Measurements from ENCODE around the gene ADAM12. TPM values are rescaled to one million over a fixed set of nuclear protein-coding genes. Genes with fewer than 3 reads are reported as not detected.

ADAM12 gene
- polyA plus RNA-seq, 3 donors = 0.05 TPM; not detected in 2

DNA sequence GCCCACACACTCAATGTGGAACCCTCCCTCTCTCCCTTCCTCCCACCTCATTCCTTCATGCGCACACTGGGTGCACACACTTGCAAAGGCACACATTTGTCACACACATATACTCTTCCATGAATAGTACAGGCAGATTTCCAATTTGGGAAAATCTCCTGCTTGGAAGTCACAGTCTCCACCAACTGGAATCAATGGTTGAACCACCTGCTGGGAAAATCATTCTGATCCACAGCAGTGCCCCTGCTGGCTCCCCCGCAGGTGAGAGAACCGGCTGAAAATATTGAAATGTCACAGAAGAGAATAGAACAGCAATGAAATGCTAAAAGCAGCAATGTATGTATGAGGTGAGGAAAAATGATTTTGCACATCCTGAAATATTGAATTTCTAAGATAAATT, 232.7 kb downstream of the ADAM12 start:
- Histone ChIP-seq H3K36me3 (replicated peaks in 1 of 2; ENCODE audit: control insufficient read depth in 1 of 2, insufficient read depth in 2 of 2, low read length in 2 of 2) (no peaks in the 10 kb centered on the region), H3K9me3 (replicated peaks in 1 of 2; ENCODE audit: control insufficient read depth in 1 of 2, insufficient read depth in 1 of 2, low read length in 2 of 2) (no peaks in the 10 kb centered on the region), H3K4me3 (replicated peaks in 1 of 3; ENCODE audit: low read depth in 2 of 3, low read length in 3 of 3) (no peak overlapping the region), H3K27ac (ENCODE audit: low read depth in 1 of 2, low read length in 2 of 2) (no peak overlapping the region), H3K79me2 (ENCODE audit: insufficient read depth, low read length) (no peaks in the 10 kb centered on the region), H3K9ac (ENCODE audit: insufficient read depth, low read length, poor library complexity, severe bottlenecking) (no peak overlapping the region), H3K27me3 (ENCODE audit: control insufficient read depth in 2 of 2, insufficient read depth in 2 of 2, low read length in 2 of 2) (no peaks in the 10 kb centered on the region), H3K4me2 (replicated peaks; ENCODE audit: extremely low read depth, low read length, poor library complexity, severe bottlenecking) (no peak overlapping the region), H4K20me1 (ENCODE audit: insufficient read depth, low read length) (no peaks in the 10 kb centered on the region), H3K4me1 (ENCODE audit: control insufficient read depth in 1 of 2, insufficient read depth in 2 of 2, low read length in 2 of 2) (no peaks in the 10 kb centered on the region), H2AFZ (ENCODE audit: insufficient read depth, low read depth, low read length, poor library complexity, severe bottlenecking) (no peak overlapping the region)
- Mint-ChIP-seq H3K4me1 (peaks cover 1% of the 10 kb centered on the region), H3K9me3 (peaks cover 0 to 12% (median 3%) of the 10 kb centered on the region in 7 donors), H3K36me3 (no peaks in the 10 kb centered on the region), H3K27me3 (ENCODE audit: low read depth in 3 of 3) (peaks cover 0 to 7% (median 6%) of the 10 kb centered on the region in 3 donors), H3K4me3 (no peak overlapping the region), H3K27ac (no peak overlapping the region)
- intact Hi-C loops (cut with micrococcal nuclease) = no loop called here
- no peak for TF ChIP-seq CTCF (IDR thresholded peaks at IDR 0.05)
- no peak for DNase-seq
- WGBS (ENCODE audit: insufficient coverage) = 50% methylated on average over 2 of the region's 3 CpGs

DNA sequence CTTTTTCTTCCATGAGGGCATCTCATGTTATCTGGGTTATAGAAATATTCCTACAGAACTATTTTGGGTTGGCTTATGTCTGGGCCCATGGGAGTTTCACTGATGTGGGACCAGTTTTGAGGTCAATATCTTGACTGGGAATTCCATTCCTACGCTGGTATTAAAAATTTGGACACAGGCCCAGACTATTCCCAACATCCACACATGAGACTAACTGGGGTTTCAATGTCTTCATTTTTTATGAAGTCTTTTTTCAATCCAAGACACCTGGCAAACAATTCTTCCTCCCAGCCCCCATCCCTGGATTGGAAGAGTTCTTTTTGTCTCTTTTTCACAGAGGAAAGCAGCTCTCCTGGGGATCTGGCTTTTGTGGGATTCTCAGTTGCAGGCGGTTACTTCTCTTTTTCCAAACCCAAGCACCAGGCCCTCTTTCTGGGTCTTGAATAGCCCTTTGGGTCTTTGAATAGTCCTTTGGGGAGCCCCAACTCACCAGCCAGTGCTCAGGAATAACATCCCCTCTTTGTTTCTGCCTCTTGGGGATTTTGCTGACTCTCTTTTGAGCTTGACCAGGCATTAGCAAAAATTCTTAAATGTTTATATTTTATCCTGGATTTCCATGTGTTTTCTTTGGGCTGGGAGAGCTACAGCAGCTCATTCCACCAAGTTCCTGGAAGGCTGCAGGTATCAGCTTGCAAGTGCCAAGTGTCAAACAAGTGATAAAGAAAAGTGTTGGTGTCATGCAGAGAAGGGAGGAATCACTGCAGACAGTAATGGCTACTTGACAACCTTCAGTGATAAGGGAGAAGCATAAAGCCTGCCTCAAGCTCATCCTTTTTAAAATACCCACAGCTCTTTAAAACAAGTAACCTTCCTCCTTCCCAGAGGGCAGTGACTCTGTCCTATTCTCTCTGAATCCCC, 234.3 kb downstream of the ADAM12 start:
- Histone ChIP-seq H4K20me1 (ENCODE audit: insufficient read depth, low read length) (no peaks in the 10 kb centered on the region), H3K4me2 (replicated peaks; ENCODE audit: extremely low read depth, low read length, poor library complexity, severe bottlenecking) (no peak overlapping the region), H3K9ac (ENCODE audit: insufficient read depth, low read length, poor library complexity, severe bottlenecking) (no peak overlapping the region), H3K27me3 (ENCODE audit: control insufficient read depth in 2 of 2, insufficient read depth in 2 of 2, low read length in 2 of 2) (no peaks in the 10 kb centered on the region), H3K36me3 (replicated peaks in 1 of 2; ENCODE audit: control insufficient read depth in 1 of 2, insufficient read depth in 2 of 2, low read length in 2 of 2) (no peaks in the 10 kb centered on the region), H3K79me2 (ENCODE audit: insufficient read depth, low read length) (no peaks in the 10 kb centered on the region), H2AFZ (ENCODE audit: insufficient read depth, low read depth, low read length, poor library complexity, severe bottlenecking) (no peak overlapping the region), H3K4me1 (ENCODE audit: control insufficient read depth in 1 of 2, insufficient read depth in 2 of 2, low read length in 2 of 2) (no peaks in the 10 kb centered on the region), H3K27ac (ENCODE audit: low read depth in 1 of 2, low read length in 2 of 2) (no peak overlapping the region), H3K9me3 (replicated peaks in 1 of 2; ENCODE audit: control insufficient read depth in 1 of 2, insufficient read depth in 1 of 2, low read length in 2 of 2) (peaks cover 3% of the 10 kb centered on the region in 2 donors), H3K4me3 (replicated peaks in 1 of 3; ENCODE audit: low read depth in 2 of 3, low read length in 3 of 3) (no peak overlapping the region)
- no peak overlapping the region for H3K4me3 Mint-ChIP-seq
- TF ChIP-seq CTCF (IDR thresholded peaks at IDR 0.05) = no peak
- no peaks in the 10 kb centered on the region for H3K4me1 Mint-ChIP-seq
- WGBS (ENCODE audit: insufficient coverage) = no CpG with 5 or more reads among the region's 2 CpGs
- H3K9me3 Mint-ChIP-seq = peaks cover 0 to 16% (median 9%) of the 10 kb centered on the region in 7 donors
- no peaks in the 10 kb centered on the region for H3K36me3 Mint-ChIP-seq
- intact Hi-C loops (cut with micrococcal nuclease) = no loop called here
- no peak overlapping the region for H3K27ac Mint-ChIP-seq
- no peak for DNase-seq
- H3K27me3 Mint-ChIP-seq (ENCODE audit: low read depth in 3 of 3) = peaks cover 0 to 4% (median 4%) of the 10 kb centered on the region in 3 donors
